NCI-H1694 (cell line): ENCODE results near the gene SKOR2.
"Not testable (repeated sequence)": the region's sequence is repeated elsewhere in the genome, so short reads cannot be mapped to it uniquely, and the experiment has no call there.

Experiments
- DNase-seq: peaks from one replicate; lab custom pipeline; 2025; lab: John Stamatoyannopoulos, UW

Gene SKOR2

DNA sequence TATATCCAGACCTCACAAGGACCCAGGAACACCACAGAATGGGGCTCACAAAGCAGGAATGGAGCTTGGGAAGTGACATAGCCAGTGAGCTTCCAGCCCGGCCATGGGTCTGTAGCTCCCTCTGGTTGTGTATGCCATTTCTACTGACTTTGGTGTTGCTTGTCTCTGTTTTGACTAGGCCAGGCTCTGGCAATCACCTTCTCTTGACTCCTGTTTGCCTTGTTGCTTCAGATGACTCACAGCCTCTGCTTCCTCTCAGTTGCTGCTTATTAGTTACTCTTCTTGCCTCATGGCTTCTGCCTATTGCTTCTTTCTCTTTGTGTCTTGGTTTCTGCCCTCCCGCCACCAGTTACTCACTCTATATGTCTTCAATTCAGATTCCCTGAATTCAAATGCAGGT lies 59.5 kb downstream of the SKOR2 start:
- DNase-seq = no peak

DNA sequence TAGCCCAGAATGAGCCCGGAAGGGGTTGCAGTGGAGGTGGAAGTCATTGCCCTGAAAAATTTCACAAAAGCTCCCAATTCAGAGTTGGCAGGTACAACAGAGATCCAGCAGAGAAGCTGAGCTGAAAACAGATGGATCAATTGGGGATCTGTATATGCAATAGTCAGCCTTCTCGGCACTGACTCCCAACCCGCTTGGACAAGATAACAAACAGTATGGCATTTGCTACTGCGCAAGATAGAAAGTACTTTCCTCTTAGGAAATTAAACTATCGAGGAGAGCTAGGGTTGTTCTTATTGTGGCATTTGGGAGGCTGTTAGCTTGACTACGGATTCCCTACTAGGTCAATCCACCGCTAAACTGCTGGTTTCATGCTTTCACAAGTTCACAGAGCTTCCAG lies 63.7 kb downstream of the SKOR2 start:
- no peak for DNase-seq

DNA sequence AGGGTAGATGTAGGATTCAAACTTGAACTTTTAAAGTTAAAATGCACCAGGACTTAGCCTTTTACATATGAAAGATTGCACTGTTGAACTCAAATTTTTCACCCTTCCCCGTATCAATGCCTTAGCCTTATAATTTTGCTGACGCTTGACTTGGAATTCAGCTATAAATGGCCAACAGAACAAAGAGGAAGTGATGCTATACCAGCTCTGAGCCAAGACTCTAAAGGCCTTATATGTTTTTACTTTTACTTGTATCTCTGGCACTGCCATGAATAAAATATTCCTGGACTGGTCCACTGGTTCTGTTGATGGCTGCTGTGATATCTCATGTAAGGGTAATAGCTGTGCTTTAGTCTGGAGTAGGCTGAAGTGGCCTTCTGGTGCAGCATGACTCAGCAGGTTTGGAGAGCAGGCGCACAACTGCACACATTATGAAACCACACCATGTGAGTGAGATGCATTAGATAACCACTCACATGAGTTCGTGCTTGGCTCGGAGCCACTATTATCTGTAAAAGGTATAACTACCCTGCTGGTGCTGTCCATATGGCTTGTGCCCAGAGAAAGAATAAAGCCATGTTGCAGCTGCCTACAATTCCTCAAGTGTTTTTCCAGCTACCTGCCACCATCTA lies 66.9 kb downstream of the SKOR2 start:
- DNase-seq = no peak

DNA sequence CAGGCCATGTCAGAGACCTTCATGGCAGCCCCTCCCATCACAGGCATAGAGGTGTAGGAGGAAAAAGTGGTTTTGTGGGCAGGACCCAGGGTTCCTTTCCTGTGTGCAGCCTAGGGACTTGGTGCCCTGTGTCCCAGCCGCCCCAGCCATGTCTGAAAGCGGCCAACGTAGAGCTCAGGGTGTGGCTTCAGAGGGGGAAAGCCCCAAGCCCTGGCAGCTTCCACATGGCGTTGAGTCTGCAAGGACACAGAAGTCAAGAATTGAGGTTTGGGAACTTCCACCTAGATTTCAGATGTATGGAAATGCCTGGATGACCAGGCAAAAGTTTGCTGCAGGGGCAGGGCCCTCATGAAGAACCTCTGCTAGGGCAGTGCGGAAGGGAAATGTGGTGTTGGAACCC lies 69.3 kb downstream of the SKOR2 start:
- DNase-seq = not testable (repeated sequence)

DNA sequence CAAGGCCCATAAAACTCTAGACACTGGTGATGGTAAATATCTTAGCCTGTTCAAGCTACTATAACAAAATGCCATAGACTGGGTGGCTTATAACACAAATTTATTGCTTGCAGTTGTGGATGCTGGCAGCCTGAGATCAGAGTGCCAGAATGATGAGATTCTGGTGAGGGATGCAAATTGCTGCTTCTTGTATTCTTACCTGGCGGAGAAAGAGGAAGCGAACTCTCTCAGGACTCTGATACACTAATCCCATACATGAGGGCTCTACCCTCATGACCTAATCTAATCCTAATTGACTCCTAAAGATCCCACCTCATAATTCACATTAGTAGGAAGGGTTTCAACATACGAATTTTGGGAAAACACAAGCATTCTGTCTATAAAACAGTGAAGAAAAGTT lies 70.7 kb downstream of the SKOR2 start:
- DNase-seq = no peak

DNA sequence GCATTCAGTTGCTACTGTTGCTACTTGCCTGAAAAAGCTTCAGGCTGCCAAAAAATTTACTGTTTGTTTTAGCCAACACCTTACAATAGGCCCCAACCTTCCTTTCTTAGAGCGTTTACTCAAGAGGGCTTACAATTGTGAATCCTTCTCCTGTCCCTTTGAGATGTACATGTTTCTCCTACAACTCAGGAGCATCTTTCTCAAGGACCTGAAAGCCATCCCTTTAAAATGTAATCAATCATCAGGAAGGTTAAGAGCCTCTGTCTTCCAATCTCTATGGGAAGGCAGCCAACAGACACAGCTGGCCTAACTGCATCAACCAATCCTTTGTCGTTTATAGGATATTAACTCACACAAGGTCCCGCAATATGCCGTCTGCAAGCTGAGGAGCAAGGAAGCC lies 71.9 kb downstream of the SKOR2 start:
- DNase-seq = peak; percentile 28

DNA sequence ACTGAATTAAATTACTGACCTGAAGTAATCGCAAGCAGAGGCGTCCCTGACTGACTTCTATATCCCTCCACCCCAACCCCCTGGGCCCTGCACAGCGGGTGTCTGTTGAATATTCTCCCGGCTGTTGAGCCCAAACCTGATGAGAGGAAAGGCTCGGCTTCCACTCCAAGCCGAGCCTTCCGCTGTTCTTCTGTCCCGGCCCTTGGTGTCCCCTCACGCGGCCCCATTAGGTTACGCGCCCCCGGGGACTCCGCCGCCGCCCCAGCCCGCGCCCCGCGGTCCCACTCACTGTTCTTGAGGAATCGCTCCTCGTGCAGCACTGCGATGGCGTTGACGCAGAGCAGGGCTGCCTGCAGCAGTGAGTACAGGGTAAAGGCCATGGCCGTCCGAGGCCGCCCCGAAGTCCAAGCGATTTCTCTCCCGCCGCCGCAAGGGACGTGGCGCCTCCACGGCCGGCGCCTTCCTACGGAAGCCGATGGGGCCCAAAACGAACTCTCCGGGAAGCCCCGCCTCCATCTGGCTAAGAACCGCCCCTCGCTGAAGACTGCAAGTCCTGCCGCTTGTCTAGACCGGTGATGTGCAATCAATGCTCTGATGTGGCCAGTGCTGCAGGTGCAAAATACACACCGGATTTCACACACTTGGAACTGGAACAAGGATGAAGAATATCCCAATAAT lies 75.4 kb downstream of the SKOR2 start, which contains the start of gene IER3IP1:
Gene IER3IP1 (minus strand): TSS at position 467 of the 678 bp plus-strand sequence. CDS start 87 bp downstream, at position 380.
- peak; percentile 37 for DNase-seq

DNA sequence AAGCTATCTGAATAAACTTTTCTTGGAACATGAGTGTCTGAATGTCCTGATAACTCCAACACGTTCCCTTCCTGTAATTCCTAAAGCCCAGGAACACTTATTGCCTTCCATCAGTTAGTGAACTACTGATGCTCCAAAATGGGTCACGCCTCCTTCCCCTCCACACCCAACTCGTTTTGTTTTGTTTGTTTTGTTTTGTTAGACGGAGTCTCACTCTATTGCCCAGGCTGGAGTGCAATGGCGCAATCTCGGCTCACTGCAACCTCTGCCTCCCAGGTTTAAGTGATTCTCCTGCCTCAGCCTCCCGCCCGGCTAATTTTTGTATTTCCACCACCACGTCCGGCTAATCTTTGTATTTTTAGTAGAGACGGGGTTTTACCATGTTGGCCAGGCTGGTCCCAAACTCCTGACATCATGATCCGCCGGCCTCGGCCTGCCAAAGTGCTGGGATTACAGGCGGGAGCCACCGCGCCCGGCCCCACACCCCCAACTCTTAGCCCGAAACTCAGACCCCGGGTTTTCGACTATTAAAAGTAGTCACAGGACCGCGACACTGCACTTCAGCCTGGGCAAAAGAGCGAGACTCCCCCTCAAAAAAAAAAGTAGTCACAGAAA lies 76.1 kb downstream of the SKOR2 start:
- no peak for DNase-seq

DNA sequence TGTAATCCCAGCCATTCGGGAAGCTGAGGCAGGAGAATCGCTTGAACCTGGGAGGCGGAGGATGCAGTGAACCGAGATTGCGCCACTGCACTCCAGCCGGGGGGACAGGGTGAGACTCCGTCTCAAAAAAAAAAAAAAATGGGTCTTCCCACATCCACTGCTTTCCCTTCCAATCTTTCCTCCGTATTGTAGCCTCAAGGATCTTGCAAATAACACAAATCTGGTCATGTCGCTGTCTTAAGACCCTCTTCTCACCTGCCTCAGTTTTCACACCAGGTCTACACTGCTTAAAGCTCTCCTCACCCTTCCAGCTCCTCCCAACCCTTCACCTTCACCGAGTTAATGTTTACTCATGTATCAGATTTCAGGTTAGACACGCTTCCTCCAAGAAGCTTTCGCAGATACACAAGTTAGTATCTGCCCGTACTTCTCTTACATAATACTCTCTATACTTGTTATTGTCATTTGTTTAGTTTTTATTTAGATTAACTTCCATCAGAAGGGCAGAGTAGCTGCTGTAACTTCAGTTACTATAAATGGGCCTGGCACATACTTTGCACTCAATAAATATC lies 76.8 kb downstream of the SKOR2 start:
- no peak for DNase-seq

DNA sequence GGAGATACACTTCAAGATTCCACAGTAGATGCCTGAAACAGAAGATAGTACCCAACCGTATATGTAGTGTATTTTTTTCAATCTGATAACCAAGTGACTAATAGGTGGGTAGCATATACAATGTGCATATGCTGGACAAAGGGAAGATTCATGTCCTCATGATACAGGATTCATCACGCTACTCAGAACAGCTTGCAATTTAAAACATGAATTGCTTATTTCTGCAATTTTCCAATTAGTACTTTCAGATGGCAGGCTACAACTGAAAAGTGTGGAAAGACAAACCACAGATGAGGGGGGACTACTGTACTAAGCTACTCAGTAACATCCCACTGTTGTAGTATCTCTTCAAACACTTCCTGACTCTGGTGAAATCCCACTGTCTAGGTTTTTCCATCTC lies 79.0 kb downstream of the SKOR2 start:
- DNase-seq = no peak

DNA sequence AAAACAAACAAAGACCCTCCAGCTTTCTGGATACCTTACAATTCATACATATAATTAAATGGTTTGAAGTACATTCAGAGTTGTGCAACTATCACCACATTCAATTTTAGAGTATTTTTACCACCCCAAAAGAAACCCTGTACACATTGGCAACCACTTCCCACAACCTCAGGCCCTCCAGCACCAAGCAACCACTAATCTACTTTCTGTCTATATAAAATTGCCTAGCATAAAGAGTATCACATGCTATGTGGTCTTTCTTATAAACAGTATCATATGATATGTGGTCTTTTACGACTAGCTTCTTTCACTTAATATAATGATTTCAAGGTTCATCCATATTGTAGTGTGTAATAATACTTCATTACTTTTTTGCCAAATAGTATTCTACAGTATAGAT lies 82.5 kb downstream of the SKOR2 start:
- DNase-seq = no peak

DNA sequence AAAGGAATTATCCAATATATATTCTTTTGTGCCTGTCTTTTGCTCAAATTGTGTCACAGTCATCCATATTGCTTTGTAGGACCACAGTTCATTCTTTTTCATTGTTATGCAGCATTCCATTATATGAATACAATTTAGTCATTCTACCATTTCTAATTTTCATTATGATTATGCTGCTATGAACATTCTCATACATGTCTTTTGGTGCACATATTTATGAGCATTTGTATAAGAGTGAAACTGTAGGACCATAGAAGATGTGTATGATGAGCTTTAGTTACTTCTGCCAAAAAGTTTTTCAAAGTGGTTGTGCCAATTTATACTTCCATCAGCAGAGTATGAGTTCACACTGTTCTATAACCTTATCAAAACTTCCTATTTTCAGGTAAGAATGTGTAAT lies 83.0 kb downstream of the SKOR2 start:
- no peak for DNase-seq

DNA sequence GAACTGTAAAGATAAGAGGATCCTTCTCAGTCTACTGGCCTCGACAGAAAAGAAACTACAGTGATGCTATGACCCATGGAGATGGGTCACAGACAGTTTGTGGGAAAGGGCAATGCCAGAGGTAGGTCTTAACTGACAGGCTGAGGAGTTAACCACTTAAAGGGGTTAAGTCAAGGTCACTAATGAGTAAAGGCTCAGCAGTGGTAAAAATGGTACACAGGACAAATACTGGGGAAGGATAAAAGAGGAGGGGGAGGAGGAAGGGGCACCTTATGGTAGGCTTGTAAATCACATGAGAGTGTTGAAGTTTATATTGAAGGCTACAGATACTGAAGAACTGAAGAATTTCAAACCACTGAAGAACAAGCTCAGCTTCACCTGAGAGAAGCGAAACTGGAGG lies 85.2 kb downstream of the SKOR2 start:
- no peak for DNase-seq

DNA sequence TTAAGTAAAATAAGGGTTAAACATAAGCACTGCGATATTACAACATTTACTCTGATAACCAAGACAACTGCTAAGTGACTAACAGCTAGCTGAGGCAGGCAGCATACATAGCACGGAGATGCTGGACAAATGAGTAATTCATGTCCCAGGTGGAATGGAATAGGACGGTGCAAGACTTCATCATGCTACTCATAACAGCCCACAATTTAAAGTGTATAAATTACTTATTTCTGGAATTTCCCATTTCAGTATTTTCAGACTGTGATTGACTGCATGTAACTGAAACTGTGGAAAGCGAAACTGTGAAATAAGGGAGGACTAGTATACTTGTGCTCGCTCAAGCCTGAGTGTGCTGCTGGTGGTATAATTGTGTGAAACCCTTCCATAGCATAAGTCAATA lies 88.2 kb downstream of the SKOR2 start:
- DNase-seq = no peak

DNA sequence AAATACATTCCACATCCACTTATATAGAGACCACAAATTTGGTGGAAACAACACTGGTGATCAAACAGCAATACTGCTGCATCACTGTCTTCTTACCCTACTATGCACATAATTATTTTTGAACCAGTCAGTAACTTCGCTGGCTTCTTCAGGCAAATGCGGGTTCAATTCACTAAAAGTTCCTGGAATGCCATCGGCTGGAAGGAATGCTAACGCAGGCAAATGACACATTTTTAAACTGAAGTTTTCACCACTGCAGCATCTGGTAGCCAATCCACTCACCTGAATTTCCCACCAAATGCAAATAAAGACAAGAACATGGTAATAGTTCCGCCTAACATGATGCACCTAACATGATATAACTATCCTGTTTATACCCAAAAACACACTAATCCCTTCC lies 91.2 kb downstream of the SKOR2 start:
- no peak for DNase-seq

DNA sequence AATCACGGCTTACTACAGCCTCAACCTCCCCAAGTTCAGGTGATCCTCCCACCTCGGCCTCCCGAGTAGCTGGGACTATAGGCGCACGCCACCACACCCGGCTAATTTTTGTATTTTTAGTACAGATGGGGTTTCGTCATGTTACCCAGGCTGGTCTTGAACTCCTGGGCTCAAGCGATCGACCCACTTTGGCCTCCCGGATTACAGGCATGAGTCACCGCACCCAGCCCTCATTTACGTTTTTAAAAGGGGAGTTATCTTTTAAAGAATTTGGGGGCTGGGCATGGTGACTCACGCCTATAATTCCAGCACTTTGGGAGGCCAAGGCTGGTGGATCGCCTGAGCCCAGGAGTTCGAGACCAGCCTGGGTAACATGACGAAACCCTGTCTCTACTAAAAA lies 93.1 kb downstream of the SKOR2 start:
- DNase-seq = not testable (repeated sequence)
